ENCODE measurements around the gene CACNA1B. TPM values are rescaled to one million over a fixed set of nuclear protein-coding genes. Genes with fewer than 3 reads are reported as not detected.
A peak's percentile ranks its signal among the peaks of the same experiment; 100 is the strongest.

CACNA1B gene
- total and polyA plus RNA-seq, 2 donors from 2014 or later, result 0.03 TPM; not detected in 1

- intact Hi-C loops (cut with DNase I), result no loop called here
- Histone ChIP-seq H3K4me1 (ENCODE audit: control insufficient read depth in 2 of 3, insufficient read depth in 2 of 3, low read depth in 1 of 3, low read length in 3 of 3) (no peaks in the 10 kb centered on the region), H3K27ac (ENCODE audit: low read depth in 2 of 2, low read length in 2 of 2) (no peak overlapping the region), H3K4me3 (ENCODE audit: low read length in 3 of 3) (no peak overlapping the region), H3K9me3 (ENCODE audit: control insufficient read depth in 2 of 3, insufficient read depth in 1 of 3, low read length in 3 of 3) (no peaks in the 10 kb centered on the region), H3K27me3 (ENCODE audit: control insufficient read depth, insufficient read depth, low read length) (no peaks in the 10 kb centered on the region), H3K9ac (ENCODE audit: low read length in 3 of 3) (no peak overlapping the region), H3K36me3 (ENCODE audit: control insufficient read depth in 2 of 3, insufficient read depth in 3 of 3, low read length in 3 of 3) (no peaks in the 10 kb centered on the region)
- no peak for TF ChIP-seq CTCF (IDR thresholded peaks at IDR 0.05; ENCODE audit: borderline replicate concordance, extremely low read depth, insufficient read depth)
- no peak for DNase-seq
- no peak for FAIRE-seq
These were observed 14.2 kb downstream of the CACNA1B start for GRCh38 chr9:137891588-137892423.

DNA sequence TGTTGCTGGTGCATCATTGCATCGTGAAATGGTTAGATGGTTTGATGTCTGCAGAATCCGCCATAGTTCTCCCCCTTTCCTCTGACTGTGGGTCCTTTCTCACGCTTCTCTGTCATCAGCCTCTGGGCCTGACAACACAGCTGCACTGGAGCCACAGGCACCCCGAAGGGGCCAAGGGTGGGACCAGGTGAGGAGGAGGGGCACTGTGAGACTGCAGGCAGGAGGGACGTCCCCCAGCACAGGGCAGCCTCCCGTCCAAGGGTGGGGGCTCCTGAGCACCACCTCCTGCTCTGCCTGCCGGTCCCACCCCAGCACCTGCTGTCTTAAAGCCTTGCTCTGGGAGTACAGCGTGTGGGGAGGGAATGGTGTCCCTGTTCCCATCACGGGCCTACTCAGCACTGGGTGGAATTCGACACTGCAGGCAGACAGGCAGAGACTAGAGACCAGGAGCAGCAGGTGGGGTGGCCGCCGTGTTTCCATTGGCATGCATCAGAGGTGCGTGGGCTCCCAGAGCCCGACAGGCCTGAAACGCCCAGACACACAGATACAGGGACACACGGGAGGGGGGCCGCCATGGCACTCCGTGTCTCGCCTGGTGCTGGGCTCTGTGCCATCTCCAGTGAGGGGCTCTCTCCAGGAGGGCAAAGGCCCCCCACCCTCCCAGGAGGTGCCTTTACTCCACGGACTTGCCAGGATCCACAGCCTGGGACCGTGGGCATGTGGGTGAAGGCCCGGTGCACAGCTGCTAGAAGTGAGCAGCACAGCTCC, 15.0 kb downstream of the CACNA1B start:
- DNase-seq (peak in 1 of 5 donors; percentile 65), FAIRE-seq (no peak)
- H3K36me3 ChIP-seq (ENCODE audit: control insufficient read depth in 2 of 3, insufficient read depth in 3 of 3, low read length in 3 of 3), result no peaks in the 10 kb centered on the region
- H3K4me1 ChIP-seq (ENCODE audit: control insufficient read depth in 2 of 3, insufficient read depth in 2 of 3, low read depth in 1 of 3, low read length in 3 of 3), result no peaks in the 10 kb centered on the region
- H3K27me3 ChIP-seq (ENCODE audit: control insufficient read depth, insufficient read depth, low read length), result no peaks in the 10 kb centered on the region
- H3K4me3 ChIP-seq (ENCODE audit: low read length in 3 of 3), result no peak overlapping the region
- no peak overlapping the region for H3K27ac ChIP-seq (ENCODE audit: low read depth in 2 of 2, low read length in 2 of 2)
- intact Hi-C loops (cut with DNase I), result no loop called here
- no peak overlapping the region for H3K9ac ChIP-seq (ENCODE audit: low read length in 3 of 3)
- no peaks in the 10 kb centered on the region for H3K9me3 ChIP-seq (ENCODE audit: control insufficient read depth in 2 of 3, insufficient read depth in 1 of 3, low read length in 3 of 3)
- no peak for TF ChIP-seq CTCF (IDR thresholded peaks at IDR 0.05; ENCODE audit: borderline replicate concordance, extremely low read depth, insufficient read depth)

DNA sequence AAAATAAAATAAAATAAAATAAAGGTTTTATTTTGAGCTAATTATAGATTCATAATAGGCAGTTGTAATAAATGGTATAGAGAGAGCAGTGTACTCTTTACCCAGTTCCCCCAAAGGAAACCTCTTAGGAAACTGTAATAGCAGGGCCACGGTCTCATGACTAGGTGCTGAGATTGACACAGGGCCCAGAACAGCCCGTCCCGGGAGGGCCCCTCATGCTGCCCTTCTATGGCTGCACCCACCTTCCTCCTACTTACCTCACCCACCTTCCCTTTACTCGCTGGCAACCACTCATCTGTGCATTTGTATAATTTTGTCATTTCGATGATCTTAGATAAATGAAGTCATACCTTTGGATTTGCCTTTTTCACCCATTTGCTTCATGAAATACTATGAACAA, 16.1 kb downstream of the CACNA1B start:
- no peak for DNase-seq

More for the DNA sequence above, 16.1 kb downstream of the CACNA1B start:
- intact Hi-C loops (cut with DNase I), result no loop called here
- Histone ChIP-seq H3K4me3 (ENCODE audit: low read length in 3 of 3) (no peak overlapping the region), H3K4me1 (ENCODE audit: control insufficient read depth in 2 of 3, insufficient read depth in 2 of 3, low read depth in 1 of 3, low read length in 3 of 3) (no peaks in the 10 kb centered on the region), H3K36me3 (ENCODE audit: control insufficient read depth in 2 of 3, insufficient read depth in 3 of 3, low read length in 3 of 3) (no peaks in the 10 kb centered on the region), H3K27ac (ENCODE audit: low read depth in 2 of 2, low read length in 2 of 2) (no peak overlapping the region), H3K9me3 (ENCODE audit: control insufficient read depth in 2 of 3, insufficient read depth in 1 of 3, low read length in 3 of 3) (no peaks in the 10 kb centered on the region), H3K27me3 (ENCODE audit: control insufficient read depth, insufficient read depth, low read length) (no peaks in the 10 kb centered on the region), H3K9ac (ENCODE audit: low read length in 3 of 3) (no peak overlapping the region)
- TF ChIP-seq CTCF (IDR thresholded peaks at IDR 0.05; ENCODE audit: borderline replicate concordance, extremely low read depth, insufficient read depth), result no peak
- FAIRE-seq, result no peak

All from kidney (tissue), 14 donors.